Glomerular visceral epithelial cell (primary cell): Measurements from ENCODE around the gene TMEM232.
A peak's percentile ranks its signal among the peaks of the same experiment; 100 is the strongest.

ENCODE experiments used
- DNase-seq: peaks from one replicate; pipeline ENCODE4 v3.0.0-alpha.2; 2016; ENCODE audit errors: extremely low spot score

TMEM232 gene

DNA sequence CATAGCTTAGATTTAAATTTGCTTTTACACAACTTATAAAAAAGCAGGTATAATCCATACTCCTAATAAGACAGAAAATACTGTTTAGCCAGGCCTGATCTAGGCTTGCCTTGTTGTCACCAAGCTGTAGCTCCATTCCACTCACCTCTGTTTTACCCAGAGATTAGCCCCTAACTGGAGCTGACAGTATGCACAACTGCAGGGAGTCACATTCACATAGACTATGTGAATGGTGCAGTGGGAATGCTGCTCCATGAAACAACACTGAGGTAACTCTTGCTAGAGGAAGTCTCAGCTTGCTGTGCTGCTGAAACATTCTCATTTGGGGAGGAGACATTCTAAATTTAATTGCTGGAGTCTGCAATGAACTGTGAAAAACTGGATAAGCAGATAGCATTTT lies 209.1 kb downstream of the TMEM232 start:
- no peak for DNase-seq

DNA sequence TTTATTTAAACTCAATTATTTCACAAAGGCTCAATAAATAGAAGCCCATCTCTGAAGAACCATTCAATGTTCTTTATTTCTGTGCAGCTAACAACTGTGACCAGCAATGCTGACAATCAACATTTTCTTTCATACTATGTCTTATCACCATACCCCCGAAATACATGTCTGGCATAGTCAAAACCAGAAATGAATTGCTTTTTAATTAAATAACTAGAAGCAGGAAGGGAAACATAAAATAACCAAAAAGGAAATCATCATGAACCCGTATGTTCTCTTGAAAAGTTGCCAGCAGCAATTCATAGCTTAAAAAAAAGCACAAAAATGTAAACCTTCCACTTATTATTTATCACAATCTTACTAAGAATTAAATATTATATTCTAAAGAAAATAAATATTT lies 212.4 kb downstream of the TMEM232 start:
- DNase-seq: no peak

DNA sequence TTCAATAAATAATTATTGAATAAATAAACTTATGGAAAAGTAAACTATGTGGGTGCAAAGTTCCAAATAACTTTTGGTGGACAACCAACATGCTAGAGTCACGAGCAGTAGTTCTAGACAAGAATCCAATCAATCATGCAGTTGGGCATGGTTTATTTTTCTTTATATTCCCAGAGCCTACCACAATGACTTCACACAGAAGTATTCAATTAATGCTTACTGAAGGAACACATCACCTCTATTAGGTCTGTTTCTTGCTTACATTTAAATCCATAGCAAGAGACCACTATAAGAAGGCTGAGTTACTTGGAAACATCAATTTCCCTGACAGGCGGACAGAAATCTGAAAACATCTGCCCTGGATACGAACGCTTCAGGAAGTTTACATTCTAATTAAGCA lies 214.2 kb downstream of the TMEM232 start:
- DNase-seq: no peak

DNA sequence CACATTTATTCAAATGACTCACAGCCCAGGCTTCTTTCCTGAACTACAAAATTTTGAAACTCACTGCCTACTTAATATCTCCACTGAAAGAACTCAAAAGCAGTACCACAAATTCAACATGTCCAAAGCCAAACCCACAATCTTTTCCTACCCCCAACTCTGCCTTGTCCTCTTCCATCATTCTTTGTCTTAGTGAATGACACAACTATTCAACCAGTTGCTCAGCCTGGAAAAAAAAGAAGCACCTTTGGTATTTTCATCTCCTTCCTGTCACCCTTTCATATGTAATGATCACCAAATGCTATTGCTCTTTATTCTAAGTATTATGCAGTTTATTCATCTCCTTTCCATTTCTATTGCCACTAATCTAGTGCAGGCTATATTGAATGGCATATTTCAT lies 216.3 kb downstream of the TMEM232 start:
- no peak for DNase-seq

DNA sequence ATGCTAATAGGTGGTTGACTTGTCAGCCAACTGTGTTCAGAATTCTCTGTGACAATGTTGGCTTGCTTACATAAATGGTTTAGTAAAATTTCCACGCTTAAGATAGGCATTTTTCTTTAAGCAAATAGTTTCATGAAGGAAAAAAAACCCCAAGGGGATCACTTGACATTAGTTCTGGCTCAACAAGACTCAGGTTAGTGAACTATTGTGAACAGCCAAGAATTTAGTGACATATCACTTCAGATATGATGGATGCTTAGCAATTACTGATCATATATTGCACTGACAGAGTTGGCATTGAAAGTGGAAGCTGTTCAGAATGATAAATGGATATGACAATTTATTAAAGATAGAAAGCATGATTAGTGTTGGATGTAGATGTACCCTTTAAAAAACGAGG lies 218.5 kb downstream of the TMEM232 start:
- DNase-seq: no peak

DNA sequence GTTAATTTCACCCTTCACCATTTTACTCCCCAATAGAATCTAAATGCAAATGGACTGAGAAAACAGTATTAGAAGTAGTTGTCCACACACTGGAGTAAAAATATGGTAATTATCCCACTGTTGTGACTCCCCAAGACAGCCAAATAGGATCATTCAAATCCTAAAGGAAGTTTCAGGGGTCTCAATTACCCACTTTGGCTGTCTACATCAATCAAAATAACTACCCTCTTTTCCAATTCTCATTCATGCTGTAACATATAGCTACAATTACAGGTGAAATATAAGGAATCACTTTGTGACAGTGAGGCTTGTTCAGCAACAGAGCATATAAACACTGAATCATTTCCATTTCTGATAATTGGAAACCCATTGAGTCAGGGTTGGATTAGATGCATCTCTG lies 220.1 kb downstream of the TMEM232 start:
- DNase-seq: no peak

DNA sequence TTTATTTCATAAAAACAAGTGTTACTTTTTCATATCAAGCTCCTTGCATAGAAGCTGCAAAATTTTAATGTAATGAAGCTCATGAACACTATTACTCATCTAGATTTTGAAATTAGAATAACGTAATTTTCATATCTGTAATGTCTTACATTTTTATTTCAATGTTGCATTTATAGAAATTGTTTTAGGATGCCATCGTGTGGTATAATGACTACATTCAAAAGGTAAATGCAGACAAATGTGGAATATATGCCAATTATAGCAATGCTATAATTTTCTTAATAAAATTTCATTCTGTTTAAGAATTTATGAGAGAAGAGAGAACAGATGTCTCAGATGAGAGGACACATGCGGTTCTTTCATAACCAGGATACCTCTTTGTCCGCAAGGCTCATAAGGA lies 230.2 kb downstream of the TMEM232 start:
- no peak for DNase-seq

DNA sequence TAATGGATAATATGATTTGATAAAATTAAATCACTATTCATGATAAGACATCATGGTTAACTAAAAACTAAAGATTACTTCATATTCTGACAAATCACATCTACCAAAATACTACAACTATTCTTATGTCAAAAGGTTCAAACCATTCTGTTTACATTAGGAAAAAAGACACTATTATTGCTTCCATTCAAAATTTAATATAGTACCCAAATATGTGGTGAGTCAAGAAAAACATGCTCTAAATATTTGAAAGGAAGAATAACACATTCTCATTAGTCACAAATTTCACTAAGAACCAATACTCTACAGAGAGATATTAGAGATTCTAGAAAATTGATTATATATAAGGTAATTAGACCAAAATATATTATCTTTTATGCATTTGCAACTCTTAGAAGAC lies 234.0 kb downstream of the TMEM232 start:
- no peak for DNase-seq

DNA sequence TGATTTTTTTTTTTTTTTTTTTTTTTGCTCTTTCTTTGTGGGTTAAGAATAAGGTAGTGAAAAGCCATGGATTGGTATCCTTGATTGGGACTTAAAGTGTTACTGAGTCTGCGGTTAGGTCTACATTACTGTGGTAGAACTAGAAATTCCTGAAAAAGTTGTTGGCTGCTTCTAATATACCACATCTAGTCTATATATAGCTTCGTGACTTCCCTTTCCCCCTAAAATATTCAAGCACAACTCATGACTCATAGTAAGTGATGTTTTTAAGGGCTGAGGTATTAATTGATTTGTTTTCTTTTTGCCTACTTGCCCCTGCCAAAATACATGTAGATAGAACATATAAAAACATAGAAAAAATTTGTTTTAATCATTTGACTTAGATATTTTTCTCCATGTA lies 247.6 kb downstream of the TMEM232 start:
- DNase-seq: peak; percentile 89

DNA sequence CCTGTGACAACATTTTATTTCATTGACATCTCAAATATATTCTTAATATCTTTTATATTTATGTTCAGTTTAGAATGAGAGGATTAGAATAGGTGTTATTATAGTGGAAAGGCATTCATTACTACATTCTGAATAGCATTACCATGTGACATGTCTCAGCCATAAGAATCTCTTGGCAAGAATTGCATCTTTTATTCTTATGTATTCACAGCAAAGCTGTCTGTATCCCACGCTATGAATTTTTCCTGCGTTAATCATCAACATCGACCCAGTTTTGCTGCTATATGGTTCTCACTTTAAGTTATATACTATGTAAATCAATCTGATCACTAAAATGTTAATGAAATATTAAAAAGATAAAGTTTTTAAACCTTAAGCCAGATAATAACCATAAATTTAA lies 248.6 kb downstream of the TMEM232 start:
- DNase-seq: peak; percentile 60

DNA sequence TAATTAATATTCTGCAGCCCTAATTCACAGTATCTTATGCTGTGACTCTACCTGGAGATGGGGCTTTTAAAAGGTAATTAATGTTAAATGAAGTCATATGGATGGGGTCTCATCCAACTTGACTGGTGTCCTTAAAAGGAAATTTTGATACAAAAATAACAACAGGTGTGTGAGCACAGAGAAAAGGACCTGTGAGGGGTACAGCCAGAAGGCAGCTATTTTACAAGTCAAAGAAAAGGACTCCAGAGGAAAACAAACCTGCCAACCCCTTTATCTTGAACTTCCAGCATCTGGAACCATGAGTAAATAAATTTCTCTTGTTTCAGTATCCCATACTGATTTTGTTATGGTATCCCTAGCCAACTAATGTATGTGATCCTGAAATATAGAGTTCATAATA lies 250.3 kb downstream of the TMEM232 start:
- no peak for DNase-seq

DNA sequence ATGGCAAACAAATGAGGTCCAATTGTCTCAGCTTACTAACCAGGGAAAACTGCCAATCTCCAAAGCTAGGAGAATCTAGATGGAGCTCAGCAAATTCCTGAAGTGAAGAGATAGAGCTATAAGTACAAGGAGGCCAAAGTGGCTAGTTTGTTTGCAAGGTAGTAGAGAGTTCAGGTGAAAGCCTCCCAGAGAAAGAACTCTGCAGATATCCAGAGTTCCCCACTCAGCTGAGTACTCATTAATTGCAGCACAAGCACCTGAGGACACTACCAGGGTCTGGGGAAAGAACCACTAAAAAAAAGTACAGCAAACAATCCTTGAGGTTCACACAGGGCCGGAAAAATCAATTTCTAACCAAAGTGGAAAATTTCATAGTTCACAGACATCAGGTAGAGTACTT lies 250.9 kb downstream of the TMEM232 start:
- no peak for DNase-seq

DNA sequence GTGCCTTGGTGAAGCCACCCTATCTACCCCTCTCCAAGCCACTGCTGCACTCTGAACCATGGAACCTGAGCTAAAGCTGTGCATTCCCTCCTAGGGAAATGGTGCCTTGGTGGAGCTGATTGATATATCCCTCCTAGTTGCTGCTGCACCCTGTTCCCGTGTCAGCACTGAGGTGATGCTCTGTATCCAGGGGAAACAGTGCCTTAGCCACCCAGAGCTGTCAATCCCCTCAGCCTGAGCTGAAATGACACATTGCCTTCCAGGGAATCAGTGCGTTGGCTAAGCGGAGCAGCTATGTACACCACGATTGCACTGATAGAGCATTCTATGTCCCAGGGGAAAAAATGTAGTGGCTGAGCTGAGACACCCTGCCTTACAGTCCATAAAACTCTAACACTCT lies 257.0 kb downstream of the TMEM232 start:
- DNase-seq: no peak

DNA sequence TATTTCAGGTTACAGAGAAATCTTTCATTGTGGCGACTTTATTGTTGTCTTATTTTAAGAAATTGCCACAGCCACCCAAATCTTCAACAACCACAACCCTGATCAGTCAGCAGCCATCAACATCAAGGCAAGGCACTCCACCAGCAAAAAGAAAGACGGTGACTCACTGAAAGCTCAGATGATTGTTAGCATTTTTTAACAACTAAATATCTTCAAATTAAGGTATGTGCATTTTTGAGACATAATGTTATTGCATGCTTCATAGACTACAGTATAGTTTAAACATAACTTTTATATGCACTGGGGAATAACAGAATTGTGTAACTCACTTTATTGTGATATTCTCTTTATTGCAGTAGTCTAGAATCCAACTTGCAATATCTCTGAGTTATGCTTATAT lies 263.4 kb downstream of the TMEM232 start:
- no peak for DNase-seq

DNA sequence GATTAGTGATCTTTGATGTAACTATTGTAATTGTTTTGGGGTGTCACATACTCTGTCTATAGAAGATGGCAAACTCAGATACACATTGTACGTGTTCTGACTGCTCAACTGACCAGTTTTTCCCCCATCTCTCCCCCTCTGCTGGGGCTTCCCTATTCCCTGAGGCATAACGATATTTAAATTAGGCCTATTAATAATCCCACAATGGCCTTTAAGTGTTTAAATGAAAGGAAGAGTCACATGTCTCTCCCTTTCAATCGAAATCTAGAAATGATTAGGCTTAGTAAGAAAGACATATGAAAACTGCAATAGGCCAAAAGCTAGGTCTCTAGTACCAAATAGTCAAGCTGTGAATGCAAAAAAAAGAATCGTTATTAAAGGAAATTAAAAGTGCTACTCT lies 265.6 kb downstream of the TMEM232 start:
- no peak for DNase-seq

DNA sequence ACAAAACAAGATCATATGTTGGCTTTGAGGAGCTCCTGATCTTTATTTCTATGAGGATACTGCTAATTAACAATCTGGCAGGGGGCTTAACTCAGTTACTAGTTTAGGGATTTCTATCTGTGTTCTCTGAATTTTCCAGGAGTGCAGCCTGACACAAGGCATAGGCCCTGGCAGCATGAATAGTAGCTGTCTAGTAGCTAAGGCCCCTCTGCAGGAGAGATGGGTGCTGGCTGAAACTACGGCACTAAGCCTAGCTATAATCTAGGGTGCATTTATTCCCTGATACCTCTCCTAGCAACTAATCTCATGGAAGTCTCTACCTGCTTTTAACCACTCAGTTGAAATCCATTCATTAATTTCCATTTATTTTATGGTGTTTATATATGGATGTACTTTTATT lies 268.2 kb downstream of the TMEM232 start:
- no peak for DNase-seq

DNA sequence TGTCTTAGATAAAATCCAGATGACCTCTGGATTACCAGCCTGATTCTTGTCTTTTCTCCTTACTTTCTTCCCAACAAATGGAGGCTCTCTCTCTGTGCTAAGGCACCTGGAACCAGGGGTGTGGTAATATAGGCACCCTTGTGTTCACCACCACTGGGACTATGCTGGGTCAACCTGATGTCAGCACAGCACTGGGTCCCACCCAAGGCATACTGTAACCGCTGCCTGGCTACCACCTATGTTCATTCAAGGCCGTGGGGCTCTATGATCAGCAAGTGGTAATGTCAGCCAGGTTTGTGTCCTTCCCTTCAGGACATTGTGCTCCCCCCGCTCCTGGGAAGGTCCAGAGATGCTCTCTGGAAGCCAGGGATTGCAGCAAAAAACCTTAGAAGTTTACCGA lies 283.6 kb downstream of the TMEM232 start:
- no peak for DNase-seq

DNA sequence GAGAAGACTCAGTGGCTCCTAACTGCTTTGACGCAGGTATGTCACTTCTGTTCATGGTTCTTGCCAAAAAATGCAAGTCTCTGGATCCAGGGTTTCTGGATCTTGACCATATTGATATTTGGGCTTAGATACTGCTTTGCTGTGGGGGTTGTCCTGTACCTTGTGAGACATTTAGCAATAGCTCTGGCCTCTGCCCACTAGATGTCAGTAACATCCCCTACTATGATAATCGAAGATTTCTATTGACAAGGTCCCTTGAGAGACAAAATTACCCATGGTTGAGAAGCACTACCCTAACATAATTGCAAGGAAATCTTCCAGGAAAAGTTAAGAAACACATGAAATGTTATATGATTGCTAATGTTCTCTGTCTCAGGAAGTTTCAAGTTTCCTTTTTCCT lies 285.4 kb downstream of the TMEM232 start:
- DNase-seq: peak; percentile 61

DNA sequence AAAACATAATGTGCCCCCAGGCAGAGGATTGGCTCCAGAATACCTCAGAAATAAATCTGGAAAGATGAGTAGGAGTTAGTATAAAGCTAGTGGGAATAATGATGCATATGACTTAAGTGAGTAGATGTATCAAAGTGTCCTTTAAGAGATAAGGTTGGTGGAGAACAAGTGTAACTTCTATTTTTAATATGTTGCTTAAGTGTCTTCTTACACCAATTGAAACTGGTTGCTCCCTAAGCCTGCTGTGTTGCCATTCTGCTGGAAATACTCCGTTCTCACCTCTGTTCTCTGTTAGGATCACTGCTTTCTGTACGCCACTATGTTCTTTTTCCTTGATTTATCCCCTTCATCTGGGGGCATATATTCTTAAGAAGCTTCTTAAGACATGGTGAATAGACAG lies 286.4 kb downstream of the TMEM232 start:
- no peak for DNase-seq

DNA sequence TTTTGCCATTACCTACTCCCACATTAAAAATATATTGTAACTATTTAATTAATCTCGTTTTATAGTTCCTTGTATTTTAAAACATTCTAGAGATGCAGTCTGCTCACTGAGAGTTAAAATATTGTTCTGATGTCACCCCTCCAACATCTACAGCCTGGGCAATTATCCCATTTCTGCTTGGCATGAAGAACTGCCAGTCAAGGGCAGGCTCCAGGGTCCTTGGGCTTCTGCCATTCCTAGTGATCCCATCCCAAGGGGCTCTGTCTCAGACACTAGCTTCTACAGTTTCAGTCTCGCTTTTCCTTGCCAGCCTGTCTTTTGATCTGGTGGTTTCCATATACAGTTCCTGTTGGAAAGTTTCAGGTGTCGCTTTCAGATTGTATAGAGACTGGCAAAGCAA lies 287.2 kb downstream of the TMEM232 start:
- no peak for DNase-seq

DNA sequence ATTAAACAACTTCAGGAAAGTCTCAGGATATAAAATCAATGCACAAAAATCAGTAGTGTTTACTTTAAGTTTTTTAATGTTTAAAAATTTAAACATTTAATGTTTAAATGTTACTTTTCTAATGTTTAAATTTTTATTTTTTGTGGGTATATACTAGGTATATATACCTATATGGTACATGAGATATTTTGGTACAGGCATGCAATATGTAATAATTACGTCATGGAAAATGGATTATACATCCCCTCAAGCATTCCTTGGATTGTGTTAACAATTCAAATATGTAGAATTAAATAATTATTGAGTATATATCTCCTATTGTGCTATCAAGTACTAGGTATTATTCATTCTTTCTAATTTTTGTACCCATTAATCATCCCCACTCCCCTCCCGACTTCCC lies 291.3 kb downstream of the TMEM232 start:
- DNase-seq: no peak

DNA sequence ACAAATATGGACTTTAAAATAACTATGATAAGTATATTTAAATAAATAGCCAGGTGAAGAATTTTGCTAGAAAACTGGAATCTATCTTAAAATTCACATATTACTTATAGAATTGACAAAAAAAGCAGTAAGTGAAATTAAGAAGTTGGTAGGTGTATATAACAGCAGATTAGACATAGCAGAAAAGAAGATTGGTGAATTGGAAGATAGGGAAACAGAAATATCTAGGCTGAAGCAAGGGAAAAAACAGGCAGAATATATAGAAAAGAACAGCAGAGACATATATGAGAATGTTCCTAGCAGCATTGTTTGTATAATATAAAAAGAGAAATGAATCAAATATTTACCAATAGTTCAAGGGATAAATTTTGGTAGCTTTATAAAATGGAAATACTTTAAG lies 294.9 kb downstream of the TMEM232 start:
- no peak for DNase-seq

DNA sequence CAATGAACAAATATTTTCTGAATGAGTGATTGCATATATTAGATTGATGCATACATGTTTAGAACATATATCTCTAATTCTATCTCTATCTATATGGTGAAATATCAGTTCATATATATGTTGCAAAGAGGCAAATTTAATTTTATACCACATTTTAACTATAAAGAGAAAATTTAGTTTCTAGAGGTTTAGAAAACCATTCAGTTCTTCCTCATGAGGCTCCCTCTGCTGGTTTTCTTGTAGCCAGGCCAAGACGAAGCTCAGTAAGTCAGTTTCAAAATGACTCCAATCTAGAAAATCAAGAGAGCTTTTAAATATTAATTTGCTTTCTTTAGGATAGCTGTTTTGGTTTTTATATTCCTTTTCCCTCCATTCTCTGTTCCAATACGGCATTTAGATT lies 312.1 kb downstream of the TMEM232 start:
- peak; percentile 12 for DNase-seq

DNA sequence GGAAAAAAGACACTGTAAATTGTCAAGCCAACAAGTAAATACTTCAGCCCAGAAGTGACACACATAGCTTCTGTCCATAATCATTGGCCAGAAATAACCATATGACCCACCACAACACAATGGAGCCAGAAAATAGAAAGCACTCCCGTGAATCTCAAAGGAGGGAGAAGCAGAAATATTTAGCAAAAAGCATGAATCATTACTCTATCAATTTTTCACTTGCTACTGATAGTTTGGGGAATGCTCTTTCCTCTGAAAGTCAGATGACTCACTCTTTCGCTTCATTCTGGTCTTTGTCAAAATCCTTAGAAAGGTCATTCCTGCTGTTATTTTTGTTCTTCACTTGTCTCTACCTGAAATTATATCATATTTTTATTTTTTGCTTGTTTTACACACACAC lies 312.6 kb downstream of the TMEM232 start:
- peak; percentile 3 for DNase-seq

DNA sequence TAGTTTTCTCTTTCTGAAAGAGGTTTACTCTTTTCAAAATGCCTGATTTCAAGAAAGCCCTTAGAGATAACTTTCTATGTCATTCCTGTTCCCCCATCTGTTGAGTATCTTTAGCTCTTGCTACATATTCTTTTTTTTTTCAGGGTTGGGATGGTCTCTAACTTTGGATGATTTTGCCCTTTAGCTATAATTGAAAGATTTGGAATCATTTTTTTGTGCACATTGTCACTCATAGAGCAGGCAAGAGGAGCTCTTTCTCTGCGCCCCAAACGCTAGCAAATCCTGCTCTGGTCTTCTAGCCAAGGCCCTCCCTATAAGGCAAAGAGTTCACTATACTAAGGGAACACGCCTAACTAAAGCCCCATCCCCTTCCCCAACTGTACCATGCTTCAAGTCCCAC lies 316.9 kb downstream of the TMEM232 start:
- no peak for DNase-seq
